Suprapubic skin (tissue), 3 donors: ENCODE results near the gene PEX3.

Source experiments
- POLR2AphosphoS5 ChIP-seq, 3 donors: sonication (generic); formaldehyde crosslinking; IDR thresholded peaks; one replicate each; pipeline ENCODE4 v1.6.1; 2017; ENCODE audit warnings: antibody characterized with exemption in 3 of 3
- TF ChIP-seq, protein P1 (sequence below), 2 donors: fragments of 200-600 bp in 1 of 2; fragments of 450-650 bp in 1 of 2; sonication (generic) in 1 of 2; IDR thresholded peaks; one replicate each; pipeline ENCODE4 v1.5.1; 2016 to 2019; ENCODE audit warnings: antibody characterized with exemption in 2 of 2, mild to moderate bottlenecking in 1 of 2, moderate library complexity in 1 of 2

DNA sequence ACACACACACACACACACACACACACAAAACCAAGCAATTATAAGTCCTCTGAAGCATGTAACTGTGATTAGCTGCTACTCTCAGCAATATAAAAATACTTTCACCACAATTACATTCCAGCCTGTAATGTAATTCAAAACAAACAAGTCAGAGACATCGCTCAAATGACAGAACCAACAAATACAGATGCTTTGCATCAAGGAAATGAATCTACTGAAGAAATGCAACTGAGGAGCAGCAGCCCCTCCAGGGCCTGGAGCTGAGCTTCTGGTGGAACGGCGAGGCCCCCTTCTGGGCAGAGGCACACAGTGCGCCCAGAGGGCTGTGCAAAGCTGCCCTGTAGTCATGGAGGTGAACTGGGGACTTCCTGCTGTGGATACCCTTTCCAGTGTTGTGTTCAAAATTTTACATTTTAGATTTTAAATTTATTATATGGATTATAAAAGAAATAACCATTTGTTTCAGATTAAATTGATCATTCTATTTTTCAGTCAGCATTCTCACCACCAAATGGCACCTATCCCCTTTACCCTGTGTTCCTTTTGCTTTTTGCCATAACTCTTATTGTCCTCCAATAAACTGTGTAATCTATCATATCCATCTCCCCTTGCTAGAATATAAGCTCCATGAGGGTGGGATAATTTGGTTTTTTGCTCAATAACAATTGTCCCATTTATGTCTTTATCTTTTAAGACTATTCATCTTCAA is 23.3 kb upstream of the PEX3 start:
- TF ChIP-seq, protein P1, sequence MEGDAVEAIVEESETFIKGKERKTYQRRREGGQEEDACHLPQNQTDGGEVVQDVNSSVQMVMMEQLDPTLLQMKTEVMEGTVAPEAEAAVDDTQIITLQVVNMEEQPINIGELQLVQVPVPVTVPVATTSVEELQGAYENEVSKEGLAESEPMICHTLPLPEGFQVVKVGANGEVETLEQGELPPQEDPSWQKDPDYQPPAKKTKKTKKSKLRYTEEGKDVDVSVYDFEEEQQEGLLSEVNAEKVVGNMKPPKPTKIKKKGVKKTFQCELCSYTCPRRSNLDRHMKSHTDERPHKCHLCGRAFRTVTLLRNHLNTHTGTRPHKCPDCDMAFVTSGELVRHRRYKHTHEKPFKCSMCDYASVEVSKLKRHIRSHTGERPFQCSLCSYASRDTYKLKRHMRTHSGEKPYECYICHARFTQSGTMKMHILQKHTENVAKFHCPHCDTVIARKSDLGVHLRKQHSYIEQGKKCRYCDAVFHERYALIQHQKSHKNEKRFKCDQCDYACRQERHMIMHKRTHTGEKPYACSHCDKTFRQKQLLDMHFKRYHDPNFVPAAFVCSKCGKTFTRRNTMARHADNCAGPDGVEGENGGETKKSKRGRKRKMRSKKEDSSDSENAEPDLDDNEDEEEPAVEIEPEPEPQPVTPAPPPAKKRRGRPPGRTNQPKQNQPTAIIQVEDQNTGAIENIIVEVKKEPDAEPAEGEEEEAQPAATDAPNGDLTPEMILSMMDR (IDR thresholded peaks at IDR 0.05): peak; percentile 77 to 96
- no peak for TF ChIP-seq POLR2AphosphoS5 (IDR thresholded peaks at IDR 0.05)
